Measurements from ENCODE around the gene PDXK.

DNA sequence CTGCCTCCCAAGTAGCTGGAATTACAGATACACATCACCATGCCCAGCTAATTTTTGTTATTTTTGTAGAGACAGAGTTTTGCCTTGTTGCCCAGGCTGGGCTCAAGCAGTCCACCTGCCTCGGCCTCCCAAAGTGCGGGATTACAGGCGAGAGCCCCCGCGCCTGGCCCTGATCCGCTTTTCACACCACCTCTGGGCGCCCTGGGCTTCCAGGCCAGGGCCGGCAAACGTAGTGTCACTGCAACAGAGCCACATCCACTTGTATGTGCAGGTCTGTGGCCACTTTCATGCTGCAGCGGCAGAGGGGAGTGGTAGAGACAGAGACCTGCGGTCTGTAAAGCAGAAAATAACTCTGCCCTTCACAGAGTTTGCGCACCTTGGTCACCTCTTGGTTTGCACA is 30.0 kb upstream of the PDXK start:
- TF ChIP-seq, protein P1, sequence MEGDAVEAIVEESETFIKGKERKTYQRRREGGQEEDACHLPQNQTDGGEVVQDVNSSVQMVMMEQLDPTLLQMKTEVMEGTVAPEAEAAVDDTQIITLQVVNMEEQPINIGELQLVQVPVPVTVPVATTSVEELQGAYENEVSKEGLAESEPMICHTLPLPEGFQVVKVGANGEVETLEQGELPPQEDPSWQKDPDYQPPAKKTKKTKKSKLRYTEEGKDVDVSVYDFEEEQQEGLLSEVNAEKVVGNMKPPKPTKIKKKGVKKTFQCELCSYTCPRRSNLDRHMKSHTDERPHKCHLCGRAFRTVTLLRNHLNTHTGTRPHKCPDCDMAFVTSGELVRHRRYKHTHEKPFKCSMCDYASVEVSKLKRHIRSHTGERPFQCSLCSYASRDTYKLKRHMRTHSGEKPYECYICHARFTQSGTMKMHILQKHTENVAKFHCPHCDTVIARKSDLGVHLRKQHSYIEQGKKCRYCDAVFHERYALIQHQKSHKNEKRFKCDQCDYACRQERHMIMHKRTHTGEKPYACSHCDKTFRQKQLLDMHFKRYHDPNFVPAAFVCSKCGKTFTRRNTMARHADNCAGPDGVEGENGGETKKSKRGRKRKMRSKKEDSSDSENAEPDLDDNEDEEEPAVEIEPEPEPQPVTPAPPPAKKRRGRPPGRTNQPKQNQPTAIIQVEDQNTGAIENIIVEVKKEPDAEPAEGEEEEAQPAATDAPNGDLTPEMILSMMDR (IDR thresholded peaks at IDR 0.05): no peak
- TF ChIP-seq EZH2phosphoT487 (IDR thresholded peaks at IDR 0.05): no peak
